Adrenal gland (tissue), 12 donors: Measurements from ENCODE around the gene HOXC13. TPM values are rescaled to one million over a fixed set of nuclear protein-coding genes. Genes with fewer than 3 reads are reported as not detected.

Experiments
- DNase-seq, 7 donors: peaks; one replicate each; pipeline ENCODE4 v3.0.0-alpha.2; 2019 to 2020
- H3K27ac ChIP-seq, 5 donors: fragments of 200-600 bp; sonication (generic) in 4 of 5; 1 replicate in 3 of 5; 2 replicates in 2 of 5; pipeline versions ENCODE4 v1.5.1 to v1.8.0; 2016 to 2020; ENCODE audit warnings: mild to moderate bottlenecking in 1 of 5
- H3K27me3 ChIP-seq: fragments of 200-600 bp; 2 replicates; pipeline ENCODE4 v1.8.0; 2021
- H3K36me3 ChIP-seq, 2 donors: fragments of 200-600 bp; replicated peaks in 1 of 2; 1 replicate in 1 of 2; 2 replicates in 1 of 2; pipeline versions ENCODE4 v1.5.1 to v1.8.0; 2018 to 2022
- H3K4me1 ChIP-seq, 2 donors: fragments of 200-600 bp; replicated peaks in 1 of 2; 1 replicate in 1 of 2; 2 replicates in 1 of 2; pipeline versions ENCODE4 v1.5.1 to v1.8.0; 2018 to 2021
- H3K4me3 ChIP-seq, 4 donors: fragments of 200-600 bp; sonication (generic) in 3 of 4; one replicate each; pipeline ENCODE4 v1.5.1; 2016 to 2018
- H3K9me3 ChIP-seq, 3 donors: fragments of 200-600 bp; sonication (generic) in 1 of 3; replicated peaks in 1 of 3; 1 replicate in 2 of 3; 2 replicates in 1 of 3; pipeline versions ENCODE4 v1.5.1 to v1.8.0; 2016 to 2021
- POLR2A ChIP-seq, 2 donors: fragments of 450-650 bp; IDR thresholded peaks; one replicate each; pipeline ENCODE4 v1.6.1; 2017; ENCODE audit warnings: antibody characterized with exemption in 2 of 2, mild to moderate bottlenecking in 2 of 2, moderate library complexity in 1 of 2
- WGBS, 4 donors: extraction: QIAGEN DNeasy Blood & Tissue Kit in 2 of 4; methylation state at CpG; one replicate each; pipeline versions ENCODE4 v1.1.5 to v1.1.7; 2013 to 2017; 5-methylcytosine and 5-hydroxymethylcytosine counted together
- intact Hi-C, 2 donors: fragments of 100-400 bp; cut with DNase I; formaldehyde crosslinking; loops; one replicate each; pipeline versions ENCODE4 v1.14.1 to v1.15.0; 2022 to 2023
- polyA plus RNA-seq, 3 donors: library from polyadenylated mRNA; stranded (reverse); fragments of 200-250 nt in 2 of 3; fragments of 350-450 nt in 1 of 3; fragmentation: Illumina TruSeq in 1 of 3; extraction: RNeasy Lipid Tissue Mini Kit (QIAGEN cat#74804) in 1 of 3; gene quantifications; one replicate each; pipeline ENCODE4 v1.2.3, GENCODE V29; 2013 to 2014
- total RNA-seq, 9 donors: library from RNA; depleted of rRNA in 4 of 9; stranded (reverse); fragments of >200 nt in 4 of 9; fragments of 120-200 nt in 1 of 9; fragmentation: NEBNext Ultra II Directional in 1 of 9; extraction: Animal tissue kit (Norgen Biotek cat#: 25700) in 1 of 9; gene quantifications; one replicate each; pipeline versions ENCODE4 v1.1.0 to v1.2.4, GENCODE V29; 2013 to 2023
- TF ChIP-seq, protein P1 (sequence below), 6 experiments: fragments of 450-650 bp in 4 of 6; fragments of 200-600 bp in 2 of 6; sonication (generic) in 1 of 6; IDR thresholded peaks; 1 replicate in 5 of 6; 2 replicates in 1 of 6; pipeline versions ENCODE4 v1.5.1 to v1.8.0; 2016 to 2021; ENCODE audit warnings: antibody characterized with exemption in 6 of 6, mild to moderate bottlenecking in 2 of 6, moderate library complexity in 1 of 6
- donor health status: healthy with polysubstance abuse.
- donor health status: Bipolar disorder and iron deficiency.
- donor health status: DM: yes; HTN: yes; CAD: no.
- donor health status: DM: no; HTN: no; CAD: no.
- donor health status: DM: no; HTN: no; CAD: no.
- donor health status: DM: yes; HTN: yes; CAD: no.

The HOXC13 gene
- total and polyA plus RNA-seq, 12 donors: 0.11 TPM; not detected in 11

- intact Hi-C loops: no loop called here
- Histone ChIP-seq H3K36me3 (no peaks in the 10 kb centered on the region), H3K4me1 (peaks cover 9 to 19% of the 10 kb centered on the region in 2 donors), H3K4me3 (no peak overlapping the region), H3K9me3 (no peaks in the 10 kb centered on the region), H3K27me3 (peaks cover 93% of the 10 kb centered on the region), H3K27ac (no peak overlapping the region)
- 21 to 36% (median 24%) methylated on average over 9 of the region's 9 CpGs for WGBS, 4 donors
- DNase-seq: no peak
- TF ChIP-seq POLR2A (IDR thresholded peaks at IDR 0.05): no peak
- TF ChIP-seq, protein P1, sequence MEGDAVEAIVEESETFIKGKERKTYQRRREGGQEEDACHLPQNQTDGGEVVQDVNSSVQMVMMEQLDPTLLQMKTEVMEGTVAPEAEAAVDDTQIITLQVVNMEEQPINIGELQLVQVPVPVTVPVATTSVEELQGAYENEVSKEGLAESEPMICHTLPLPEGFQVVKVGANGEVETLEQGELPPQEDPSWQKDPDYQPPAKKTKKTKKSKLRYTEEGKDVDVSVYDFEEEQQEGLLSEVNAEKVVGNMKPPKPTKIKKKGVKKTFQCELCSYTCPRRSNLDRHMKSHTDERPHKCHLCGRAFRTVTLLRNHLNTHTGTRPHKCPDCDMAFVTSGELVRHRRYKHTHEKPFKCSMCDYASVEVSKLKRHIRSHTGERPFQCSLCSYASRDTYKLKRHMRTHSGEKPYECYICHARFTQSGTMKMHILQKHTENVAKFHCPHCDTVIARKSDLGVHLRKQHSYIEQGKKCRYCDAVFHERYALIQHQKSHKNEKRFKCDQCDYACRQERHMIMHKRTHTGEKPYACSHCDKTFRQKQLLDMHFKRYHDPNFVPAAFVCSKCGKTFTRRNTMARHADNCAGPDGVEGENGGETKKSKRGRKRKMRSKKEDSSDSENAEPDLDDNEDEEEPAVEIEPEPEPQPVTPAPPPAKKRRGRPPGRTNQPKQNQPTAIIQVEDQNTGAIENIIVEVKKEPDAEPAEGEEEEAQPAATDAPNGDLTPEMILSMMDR (IDR thresholded peaks at IDR 0.05): no peak
Measured at GRCh38 chr12:53972152-53972702, 33.6 kb downstream of the HOXC13 start.

- DNase-seq: no peak
- intact Hi-C loops: no loop called here
- Histone ChIP-seq H3K27ac (no peak within 1 kb of the TSS), H3K27me3 (peaks cover 93% of the 10 kb centered on the region), H3K4me3 (peak within 1 kb of the TSS in 1 of 4 donors; percentile 47), H3K4me1 (peaks cover 9 to 19% of the 10 kb centered on the region in 2 donors), H3K36me3 (no peaks in the 10 kb centered on the region), H3K9me3 (no peaks in the 10 kb centered on the region)
- 6 to 10% (median 10%) methylated on average over 18 to 21 of the region's 21 CpGs for WGBS, 4 donors
- no peak for TF ChIP-seq POLR2A (IDR thresholded peaks at IDR 0.05)
- TF ChIP-seq, protein P1 (IDR thresholded peaks at IDR 0.05): no peak
Measured at GRCh38 chr12:53972722-53973235, 34.1 kb downstream of the HOXC13 start, which contains the start of gene HOXC11. HOXC11 (plus strand) TSS chr12:53973126; CDS start chr12:53973242, 116 bp downstream.

DNA sequence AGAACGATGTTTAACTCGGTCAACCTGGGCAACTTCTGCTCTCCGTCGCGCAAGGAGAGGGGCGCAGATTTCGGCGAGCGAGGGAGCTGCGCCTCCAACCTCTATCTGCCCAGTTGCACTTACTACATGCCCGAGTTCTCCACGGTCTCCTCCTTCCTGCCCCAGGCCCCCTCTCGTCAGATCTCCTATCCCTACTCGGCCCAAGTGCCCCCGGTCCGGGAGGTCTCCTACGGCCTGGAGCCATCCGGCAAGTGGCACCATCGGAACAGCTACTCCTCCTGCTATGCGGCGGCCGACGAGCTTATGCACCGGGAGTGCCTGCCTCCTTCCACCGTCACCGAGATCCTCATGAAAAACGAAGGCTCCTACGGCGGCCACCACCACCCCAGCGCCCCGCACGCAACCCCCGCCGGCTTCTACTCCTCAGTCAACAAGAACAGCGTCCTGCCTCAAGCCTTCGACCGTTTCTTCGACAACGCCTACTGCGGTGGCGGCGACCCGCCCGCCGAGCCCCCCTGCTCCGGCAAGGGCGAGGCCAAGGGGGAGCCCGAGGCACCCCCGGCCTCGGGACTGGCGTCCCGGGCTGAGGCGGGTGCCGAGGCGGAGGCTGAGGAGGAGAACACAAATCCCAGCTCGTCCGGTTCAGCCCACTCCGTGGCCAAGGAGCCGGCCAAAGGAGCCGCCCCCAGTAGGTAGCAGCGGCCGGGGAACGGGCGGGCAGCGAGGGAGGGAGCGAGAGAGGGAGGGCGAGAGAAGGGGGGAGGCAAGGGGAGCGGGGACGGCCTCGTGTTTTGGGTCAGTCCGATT lies 34.8 kb downstream of the HOXC13 start:
- peaks cover 90% of the 10 kb centered on the region for H3K27me3 ChIP-seq

More for the DNA sequence above, 34.8 kb downstream of the HOXC13 start:
- no peak for DNase-seq
- Histone ChIP-seq H3K4me3 (peak overlapping the region in 1 of 4 donors; percentile 47), H3K4me1 (peaks cover 9 to 19% of the 10 kb centered on the region in 2 donors), H3K9me3 (no peaks in the 10 kb centered on the region), H3K36me3 (no peaks in the 10 kb centered on the region), H3K27ac (no peak overlapping the region)
- intact Hi-C loops: no loop called here
- WGBS, 4 donors: 4 to 6% (median 5%) methylated on average over 33 to 71 of the region's 71 CpGs
- no peak for TF ChIP-seq POLR2A (IDR thresholded peaks at IDR 0.05)
- TF ChIP-seq, protein P1 (IDR thresholded peaks at IDR 0.05): no peak
